Measurements from ENCODE around the gene PUM2.

DNA sequence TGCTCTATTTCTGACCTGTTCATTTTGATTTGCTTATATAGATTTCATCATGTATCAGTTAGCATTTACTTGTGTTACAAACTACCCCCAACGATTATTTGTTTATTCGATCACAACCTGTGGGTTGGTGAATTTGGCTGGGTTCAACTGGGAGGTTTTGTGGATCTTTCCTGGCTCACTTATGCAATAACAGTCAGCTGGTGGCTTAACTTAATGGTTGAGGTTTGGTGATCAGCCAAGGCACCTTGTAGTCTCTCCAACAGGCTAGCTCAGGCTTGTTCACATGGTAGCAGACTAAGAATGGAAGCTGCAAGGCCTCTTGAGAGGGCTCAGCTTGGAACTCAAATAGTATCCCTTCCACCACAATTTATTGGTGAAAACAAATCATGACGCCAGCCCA lies 5.4 kb upstream of the PUM2 start:
- TF ChIP-seq EP300 (IDR thresholded peaks at IDR 0.05; ENCODE audit: borderline replicate concordance in 1 of 2, low read depth in 2 of 2, low read length in 2 of 2) = no peak
- TF ChIP-seq TAF1 (IDR thresholded peaks at IDR 0.05; ENCODE audit: low read depth, low read length) = no peak
- TF ChIP-seq RBBP5 (IDR thresholded peaks at IDR 0.05; ENCODE audit: borderline replicate concordance, low read depth, low read length) = no peak
- TF ChIP-seq SRF (IDR thresholded peaks at IDR 0.05; ENCODE audit: low read depth, low read length) = no peak
- TF ChIP-seq, protein P1, sequence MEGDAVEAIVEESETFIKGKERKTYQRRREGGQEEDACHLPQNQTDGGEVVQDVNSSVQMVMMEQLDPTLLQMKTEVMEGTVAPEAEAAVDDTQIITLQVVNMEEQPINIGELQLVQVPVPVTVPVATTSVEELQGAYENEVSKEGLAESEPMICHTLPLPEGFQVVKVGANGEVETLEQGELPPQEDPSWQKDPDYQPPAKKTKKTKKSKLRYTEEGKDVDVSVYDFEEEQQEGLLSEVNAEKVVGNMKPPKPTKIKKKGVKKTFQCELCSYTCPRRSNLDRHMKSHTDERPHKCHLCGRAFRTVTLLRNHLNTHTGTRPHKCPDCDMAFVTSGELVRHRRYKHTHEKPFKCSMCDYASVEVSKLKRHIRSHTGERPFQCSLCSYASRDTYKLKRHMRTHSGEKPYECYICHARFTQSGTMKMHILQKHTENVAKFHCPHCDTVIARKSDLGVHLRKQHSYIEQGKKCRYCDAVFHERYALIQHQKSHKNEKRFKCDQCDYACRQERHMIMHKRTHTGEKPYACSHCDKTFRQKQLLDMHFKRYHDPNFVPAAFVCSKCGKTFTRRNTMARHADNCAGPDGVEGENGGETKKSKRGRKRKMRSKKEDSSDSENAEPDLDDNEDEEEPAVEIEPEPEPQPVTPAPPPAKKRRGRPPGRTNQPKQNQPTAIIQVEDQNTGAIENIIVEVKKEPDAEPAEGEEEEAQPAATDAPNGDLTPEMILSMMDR (IDR thresholded peaks at IDR 0.05; ENCODE audit: control extremely low read depth in 1 of 3, insufficient read depth in 1 of 3, low read depth in 1 of 3, low read length in 3 of 3) = no peak
- no peak for TF ChIP-seq CHD2 (IDR thresholded peaks at IDR 0.05; ENCODE audit: low read length)
- no peak for TF ChIP-seq EZH2 (IDR thresholded peaks at IDR 0.05; ENCODE audit: low read depth, low read length, severe bottlenecking)
- no peak for TF ChIP-seq POLR2A (IDR thresholded peaks at IDR 0.05; ENCODE audit: control extremely low read depth in 1 of 2, low read depth in 2 of 2, low read length in 2 of 2)

All from H1 (cell line).